H1 (cell line): ENCODE measurements around the gene ETFB. TPM values are rescaled to one million over a fixed set of nuclear protein-coding genes. Genes with fewer than 3 reads are reported as not detected.

Source experiments
- CTCF ChIA-PET: fragments of 300-600 bp; sonication (Branson Sonifier 250); formaldehyde crosslinking; loops from one replicate; lab custom pipeline; 2021; ENCODE audit not compliant: partially characterized antibody; lab: Charles Lee
- POLR2A ChIA-PET: fragments of 300-600 bp; sonication (Branson Sonifier 250); formaldehyde crosslinking; loops from one replicate; lab custom pipeline; 2021; ENCODE audit warnings: inconsistent platforms; ENCODE audit not compliant: partially characterized antibody; lab: Charles Lee
- DNase-seq, 2 experiments: peaks; one replicate each; pipeline versions ENCODE4 v3.0.0 to v3.0.0-alpha.2; 2010 to 2022; ENCODE audit warnings: low spot score in 2 of 2, low read depth in 1 of 2, mixed read lengths in 1 of 2
- FAIRE-seq: peaks from 2 replicates; lab custom pipeline; 2011; peaks lifted over from hg19 to GRCh38; lab: Jason Lieb, UNC
- H2AFZ ChIP-seq: 2 replicates; pipeline ENCODE4 v1.8.1; 2012; ENCODE audit warnings: low read length, inconsistent platforms
- H2AK5ac ChIP-seq: 2 replicates; pipeline ENCODE4 v1.6.1; 2013; ENCODE audit warnings: low read depth, low read length
- H2BK120ac ChIP-seq: replicated peaks from 2 replicates; pipeline ENCODE3; 2013; ENCODE audit warnings: low read depth, low read length, inconsistent platforms
- H2BK12ac ChIP-seq: 2 replicates; pipeline ENCODE4 v1.6.1; 2013; ENCODE audit warnings: low read depth, low read length
- H2BK15ac ChIP-seq: 2 replicates; pipeline ENCODE4 v1.6.1; 2013; ENCODE audit warnings: low read length
- H2BK20ac ChIP-seq: 2 replicates; pipeline ENCODE4 v1.6.1; 2013; ENCODE audit warnings: low read length
- H2BK5ac ChIP-seq: 2 replicates; pipeline ENCODE4 v1.6.1; 2013; ENCODE audit warnings: low read depth, low read length
- H3K14ac ChIP-seq: 2 replicates; pipeline ENCODE4 v1.6.1; 2013; ENCODE audit warnings: inconsistent platforms; ENCODE audit not compliant: insufficient read length
- H3K18ac ChIP-seq: 2 replicates; pipeline ENCODE4 v1.6.1; 2013; ENCODE audit warnings: low read length; ENCODE audit errors: extremely low read depth
- H3K23ac ChIP-seq: 2 replicates; pipeline ENCODE4 v1.6.1; 2013; ENCODE audit warnings: inconsistent platforms; ENCODE audit not compliant: insufficient read length
- H3K23me2 ChIP-seq: 2 replicates; pipeline ENCODE4 v1.6.1; 2013; ENCODE audit warnings: low read depth, low read length
- H3K27ac ChIP-seq: 2 replicates; pipeline ENCODE4 v1.6.1; 2011; ENCODE audit warnings: low read depth, low read length, inconsistent platforms
- H3K27me3 ChIP-seq, 4 experiments: replicated peaks in 1 of 4; 1 replicate in 1 of 4; 2 replicates in 3 of 4; pipeline versions ENCODE4 v1.6.1 to v1.8.1; 2011 to 2013; ENCODE audit warnings: low read length in 3 of 4, mild to moderate bottlenecking in 3 of 4, inconsistent platforms in 2 of 4, mixed read lengths in 2 of 4, moderate library complexity in 1 of 4; ENCODE audit not compliant: control insufficient read depth in 3 of 4, insufficient read depth in 3 of 4; ENCODE audit errors: extremely low read depth in 1 of 4
- H3K36me3 ChIP-seq, 4 experiments: 2 replicates each; pipeline versions ENCODE4 v1.6.1 to v1.8.1; 2011 to 2013; ENCODE audit warnings: mild to moderate bottlenecking in 4 of 4, low read length in 3 of 4, moderate library complexity in 2 of 4, control low read depth in 1 of 4, inconsistent platforms in 1 of 4; ENCODE audit not compliant: insufficient read depth in 4 of 4, control insufficient read depth in 2 of 4
- H3K4ac ChIP-seq: replicated peaks from 2 replicates; pipeline ENCODE3; 2013; ENCODE audit warnings: low read length, low read depth, mixed read lengths, inconsistent platforms; ENCODE audit not compliant: insufficient read length
- H3K4me1 ChIP-seq, 4 experiments: replicated peaks in 1 of 4; 1 replicate in 1 of 4; 2 replicates in 3 of 4; pipeline versions ENCODE4 v1.6.1 to v1.8.1; 2011 to 2013; ENCODE audit warnings: low read length in 3 of 4, inconsistent platforms in 2 of 4, mixed read lengths in 1 of 4; ENCODE audit not compliant: insufficient read depth in 4 of 4, control insufficient read depth in 3 of 4
- H3K4me2 ChIP-seq, 2 experiments: 2 replicates each; pipeline versions ENCODE4 v1.6.1 to v1.8.1; 2011 to 2013; ENCODE audit warnings: low read depth in 2 of 2, low read length in 2 of 2, control low read depth in 1 of 2, inconsistent platforms in 1 of 2, mild to moderate bottlenecking in 1 of 2; ENCODE audit not compliant: insufficient read depth in 1 of 2
- H3K4me3 ChIP-seq, 4 experiments: fragments of 200-600, 300-600 bp in 1 of 4; sonication (generic), shearing (Covaris generic), sonication (Bioruptor Twin) in 1 of 4; 2 replicates each; pipeline versions ENCODE4 v1.5.1 to v1.8.1; 2011 to 2016; ENCODE audit warnings: low read length in 4 of 4, low read depth in 3 of 4, control low read depth in 2 of 4, inconsistent platforms in 2 of 4, mild to moderate bottlenecking in 2 of 4, mixed read lengths in 1 of 4, moderate library complexity in 1 of 4; ENCODE audit not compliant: insufficient read depth in 2 of 4; ENCODE audit errors: extremely low read depth in 1 of 4
- H3K56ac ChIP-seq: replicated peaks from 2 replicates; pipeline ENCODE3; 2013; ENCODE audit warnings: low read depth, mild to moderate bottlenecking, mixed read lengths, low read length, inconsistent platforms; ENCODE audit not compliant: insufficient read length
- H3K79me1 ChIP-seq: 2 replicates; pipeline ENCODE4 v1.6.1; 2013; ENCODE audit warnings: low read depth, low read length, control low read depth
- H3K79me2 ChIP-seq, 2 experiments: 2 replicates each; pipeline versions ENCODE4 v1.6.1 to v1.8.1; 2012 to 2013; ENCODE audit warnings: low read length in 2 of 2, mild to moderate bottlenecking in 2 of 2, inconsistent platforms in 1 of 2; ENCODE audit not compliant: insufficient read depth in 2 of 2, control insufficient read depth in 1 of 2
- H3K9ac ChIP-seq, 4 experiments: replicated peaks in 1 of 4; 1 replicate in 1 of 4; 2 replicates in 3 of 4; pipeline versions ENCODE4 v1.6.1 to v1.8.1; 2011 to 2013; ENCODE audit warnings: low read depth in 3 of 4, low read length in 3 of 4, control low read depth in 2 of 4, mild to moderate bottlenecking in 2 of 4, moderate library complexity in 2 of 4, inconsistent platforms in 1 of 4; ENCODE audit errors: extremely low read depth in 1 of 4
- H3K9me3 ChIP-seq, 2 experiments: 2 replicates each; pipeline versions ENCODE4 v1.6.1 to v1.8.1; 2012 to 2013; ENCODE audit warnings: mild to moderate bottlenecking in 2 of 2, moderate library complexity in 2 of 2, control low read depth in 1 of 2, inconsistent platforms in 1 of 2, low read depth in 1 of 2, low read length in 1 of 2, mixed read lengths in 1 of 2; ENCODE audit not compliant: insufficient read depth in 2 of 2
- H4K20me1 ChIP-seq, 2 experiments: replicated peaks in 1 of 2; 2 replicates each; pipeline versions ENCODE3 to v1.8.1; 2011 to 2013; ENCODE audit warnings: inconsistent platforms in 2 of 2, low read length in 2 of 2, mild to moderate bottlenecking in 1 of 2; ENCODE audit not compliant: insufficient read depth in 2 of 2, control insufficient read depth in 1 of 2
- H4K5ac ChIP-seq: 2 replicates; pipeline ENCODE4 v1.6.1; 2013; ENCODE audit warnings: low read length, low read depth, mixed read lengths, inconsistent platforms; ENCODE audit not compliant: insufficient read length
- H4K8ac ChIP-seq: 2 replicates; pipeline ENCODE4 v1.8.0; 2013; ENCODE audit warnings: mild to moderate bottlenecking, moderate library complexity, low read length, inconsistent platforms; ENCODE audit not compliant: insufficient read depth; ENCODE audit errors: extremely low read depth
- H4K91ac ChIP-seq: replicated peaks from 2 replicates; pipeline ENCODE3; 2013; ENCODE audit warnings: low read length, mixed read lengths, inconsistent platforms; ENCODE audit not compliant: insufficient read length
- CEBPB ChIP-seq: IDR thresholded peaks from 2 replicates; pipeline ENCODE4 v1.6.1; 2012; ENCODE audit warnings: low read depth, low read length
- CHD1 ChIP-seq: IDR thresholded peaks from 2 replicates; pipeline ENCODE4 v1.6.1; 2012; ENCODE audit warnings: low read depth, low read length, improper control_type of control experiment
- CHD2 ChIP-seq: IDR thresholded peaks from 2 replicates; pipeline ENCODE4 v1.6.1; 2012; ENCODE audit warnings: low read length, improper control_type of control experiment
- CREB1 ChIP-seq: IDR thresholded peaks from 2 replicates; pipeline ENCODE4 v1.6.1; 2012; ENCODE audit warnings: inconsistent platforms
- HDAC2 ChIP-seq, 2 experiments: fragments of 300-600 bp in 1 of 2; sonication (generic) in 1 of 2; IDR thresholded peaks; 2 replicates each; pipeline ENCODE4 v1.6.1; 2011 to 2012; ENCODE audit warnings: low read depth in 2 of 2, low read length in 2 of 2, mild to moderate bottlenecking in 2 of 2, moderate library complexity in 2 of 2, borderline replicate concordance in 1 of 2, inconsistent platforms in 1 of 2
- HDAC6 ChIP-seq: IDR thresholded peaks from one replicate; pipeline ENCODE4 v1.7.1; 2012; ENCODE audit warnings: low read depth, mild to moderate bottlenecking, inconsistent platforms, low read length, moderate library complexity
- KDM4A ChIP-seq: IDR thresholded peaks from one replicate; pipeline ENCODE4 v1.7.1; 2012; ENCODE audit warnings: low read depth, mild to moderate bottlenecking, moderate library complexity, low read length, inconsistent platforms; ENCODE audit not compliant: severe bottlenecking
- POLR2AphosphoS5 ChIP-seq: IDR thresholded peaks from 2 replicates; pipeline ENCODE4 v1.6.1; 2011; ENCODE audit warnings: low read depth, low read length
- RFX5 ChIP-seq: IDR thresholded peaks from 2 replicates; pipeline ENCODE4 v1.6.1; 2011; ENCODE audit warnings: low read depth, low read length, improper control_type of control experiment, borderline replicate concordance
- SIX5 ChIP-seq: IDR thresholded peaks from 2 replicates; pipeline ENCODE4 v1.6.1; 2011; ENCODE audit warnings: mild to moderate bottlenecking, low read depth, low read length
- WGBS, 2 experiments: shearing (Covaris generic) in 1 of 2; methylation state at CpG; one replicate each; pipeline versions ENCODE4 v1.1.6 to v1.1.7; 2013 to 2015; ENCODE audit warnings: low lambda C conversion rate in 2 of 2, mixed read lengths in 2 of 2, inconsistent platforms in 1 of 2, low coverage in 1 of 2, missing lambda C conversion rate in 1 of 2; ENCODE audit not compliant: insufficient replicate concordance in 2 of 2, insufficient coverage in 1 of 2, insufficient read length in 1 of 2; ENCODE audit errors: extremely low coverage in 1 of 2, missing lambda C conversion rate in 1 of 2; 5-methylcytosine and 5-hydroxymethylcytosine counted together
- polyA plus RNA-seq, 7 experiments: library from polyadenylated mRNA; depleted of rRNA in 3 of 7; stranded (reverse) in 5 of 7; unstranded in 2 of 7; fragments of >200 nt in 5 of 7; fragments of 200-250 nt in 2 of 7; gene quantifications; 1 replicate in 5 of 7; 2 replicates in 1 of 7; 4 replicates in 1 of 7; pipeline versions ENCODE4 v1.2.1 to v1.2.3, GENCODE V29; 2011 to 2013; ENCODE audit warnings: missing spikeins in 2 of 7, mixed read lengths in 2 of 7
- total RNA-seq: library from RNA; stranded (reverse); fragmentation: NEBNext Ultra II Directional; extraction: Animal tissue kit (Norgen Biotek cat#: 25700); gene quantifications from 2 replicates; pipeline ENCODE4 v1.2.1, GENCODE V29; 2021
- TF ChIP-seq, protein P1 (sequence below): IDR thresholded peaks from 2 replicates; pipeline ENCODE4 v1.6.1; 2012; ENCODE audit warnings: low read length, inconsistent platforms

Gene ETFB
- total and polyA plus RNA-seq, 2 of the 8 experiments (the other 6 are each of a cell fraction or from before 2014, with no cell fraction given), result 40.0 to 66.5 TPM

DNA sequence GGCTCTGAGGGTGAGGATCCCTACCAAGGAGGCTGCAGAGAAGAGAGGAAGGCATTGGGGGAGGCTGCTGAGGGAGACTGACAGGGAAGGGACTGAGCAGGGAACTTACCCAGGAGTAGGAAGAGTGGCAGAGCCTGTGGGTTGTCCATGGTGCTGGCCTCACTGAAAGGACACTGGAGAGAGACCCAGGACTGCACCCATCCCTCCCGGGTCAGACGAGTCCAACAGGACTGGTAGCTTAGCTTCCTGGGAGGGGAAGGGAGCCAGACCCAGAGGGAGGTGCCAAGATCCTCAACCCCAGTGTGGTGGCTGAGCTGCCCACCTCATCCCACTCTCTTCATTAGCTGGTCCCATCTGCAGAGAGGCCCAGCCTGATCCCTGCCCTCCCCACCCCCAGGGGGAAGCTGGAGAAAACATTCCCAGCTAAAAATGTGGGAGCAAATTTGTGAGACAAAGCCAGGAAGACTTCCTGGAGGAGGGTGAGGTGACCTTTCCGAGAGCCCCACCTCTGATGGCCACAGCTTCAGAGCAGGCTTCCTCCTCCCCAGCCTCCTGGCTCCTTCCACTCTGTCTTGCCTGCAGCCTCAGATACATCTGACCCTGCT is 24.1 kb downstream of the ETFB start, which contains the start of gene VSIG10L:
TSS of gene VSIG10L (minus strand) at position 164 of the 605 bp plus-strand sequence. CDS start at position 149, 15 bp downstream.
- Histone ChIP-seq H3K56ac (no peak within 1 kb of the TSS), H3K36me3 (no peaks in the 10 kb centered on the region; a peak in 1 of 8 replicates), H2BK5ac (peak within 1 kb of the TSS; percentile 63; the same call in 1 of the 2 replicates), H3K18ac (peak within 1 kb of the TSS; percentile 78; the same call in 1 of the 2 replicates), H3K27ac (no peak within 1 kb of the TSS), H3K4ac (no peak within 1 kb of the TSS), H3K23ac (no peak within 1 kb of the TSS), H2BK20ac (peak within 1 kb of the TSS; percentile 95; the same call in 1 of the 2 replicates), H2BK120ac (peak within 1 kb of the TSS; percentile 33), H3K9ac (no peak within 1 kb of the TSS), H3K79me2 (no peaks in the 10 kb centered on the region), H3K79me1 (no peaks in the 10 kb centered on the region), H4K8ac (no peak within 1 kb of the TSS; the same call in 1 of the 2 replicates), H3K4me3 (peak within 1 kb of the TSS in 1 of 4 experiments; percentile 72; a peak in 2 of 8 replicates), H2BK15ac (peak within 1 kb of the TSS; percentile 99; the same call in 1 of the 2 replicates), H3K27me3 (peaks cover 0 to 18% (median 11%) of the 10 kb centered on the region in 4 experiments; a peak in 5 of 7 replicates), H2AK5ac (peak within 1 kb of the TSS; percentile 93; the same call in 1 of the 2 replicates), H3K23me2 (peaks cover 13% of the 10 kb centered on the region), H3K14ac (no peak within 1 kb of the TSS), H2BK12ac (peak within 1 kb of the TSS; percentile 94; the same call in 1 of the 2 replicates), H3K9me3 (no peaks in the 10 kb centered on the region), H2AFZ (no peak within 1 kb of the TSS), H4K91ac (peak within 1 kb of the TSS; percentile 80), H3K4me2 (peak within 1 kb of the TSS; percentile 65 to 83), H4K20me1 (no peaks in the 10 kb centered on the region), H4K5ac (no peak within 1 kb of the TSS), H3K4me1 (peaks cover 0 to 20% (median 16%) of the 10 kb centered on the region in 4 experiments; a peak in 6 of 7 replicates)
- 79% methylated on average over 3 of the region's 3 CpGs; no CpG with 5 or more reads in 1 of the 2 experiments for whole genome bisulfite sequencing, 2 experiments
- FAIRE-seq (no peak), DNase-seq (no peak)
- ChIA-PET POLR2A (interaction anchor here (0.8 to 3.9 kb wide), 8 partner anchors 9 to 79 kb away, joined by 3 to 19 read pairs (median 6); partner anchors contain the start of genes C19orf84 and ETFB), CTCF (interaction anchor here (0.7 to 4.9 kb wide), 14 partner anchors 12 to 184 kb away, joined by 3 to 42 read pairs (median 4); partner anchors contain the start of gene CLDND2)
- TF ChIP-seq, protein P1, sequence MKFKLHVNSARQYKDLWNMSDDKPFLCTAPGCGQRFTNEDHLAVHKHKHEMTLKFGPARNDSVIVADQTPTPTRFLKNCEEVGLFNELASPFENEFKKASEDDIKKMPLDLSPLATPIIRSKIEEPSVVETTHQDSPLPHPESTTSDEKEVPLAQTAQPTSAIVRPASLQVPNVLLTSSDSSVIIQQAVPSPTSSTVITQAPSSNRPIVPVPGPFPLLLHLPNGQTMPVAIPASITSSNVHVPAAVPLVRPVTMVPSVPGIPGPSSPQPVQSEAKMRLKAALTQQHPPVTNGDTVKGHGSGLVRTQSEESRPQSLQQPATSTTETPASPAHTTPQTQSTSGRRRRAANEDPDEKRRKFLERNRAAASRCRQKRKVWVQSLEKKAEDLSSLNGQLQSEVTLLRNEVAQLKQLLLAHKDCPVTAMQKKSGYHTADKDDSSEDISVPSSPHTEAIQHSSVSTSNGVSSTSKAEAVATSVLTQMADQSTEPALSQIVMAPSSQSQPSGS, result no peak
- TF ChIP-seq KDM4A, result no peak
- TF ChIP-seq CEBPB, result no peak
- no peak for TF ChIP-seq POLR2AphosphoS5
- no peak for TF ChIP-seq CHD1
- no peak for TF ChIP-seq RFX5
- no peak for TF ChIP-seq CHD2
- no peak for TF ChIP-seq HDAC6
- TF ChIP-seq CREB1, result no peak
- TF ChIP-seq HDAC2 (IDR thresholded peaks at IDR 0.05; ENCODE audit: borderline replicate concordance in 1 of 2, low read depth in 2 of 2, low read length in 2 of 2), result no peak
- TF ChIP-seq SIX5, result no peak
